PC-3 (cell line): ENCODE measurements around the gene TAPBPL. TPM values are rescaled to one million over a fixed set of nuclear protein-coding genes. Genes with fewer than 3 reads are reported as not detected.

Experiments used
- ATAC-seq: fragments of 200-7000 bp; cut with Tn5 transposase; 2 replicates; pipeline ENCODE4 v1.9.1; 2020; ENCODE audit warnings: mild to moderate bottlenecking, moderate library complexity
- BruUV-seq: library from RNA; stranded (reverse); fragments of 400-500 nt; replicated peaks from 2 replicates; lab custom pipeline; 2021; lab: Mats Ljungman, UMichigan
- CTCF ChIA-PET: fragments of 300-600 bp; sonication (Branson Sonifier 250); formaldehyde crosslinking; loops from one replicate; lab custom pipeline; 2022; ENCODE audit warnings: antibody characterized with exemption; lab: Charles Lee
- POLR2A ChIA-PET: fragments of 300-600 bp; sonication (Branson Sonifier 250); formaldehyde crosslinking; loops from one replicate; lab custom pipeline; 2022; ENCODE audit warnings: antibody characterized with exemption; ENCODE audit not compliant: unreplicated experiment; lab: Charles Lee
- DNase-seq: peaks from one replicate; pipeline ENCODE4 v3.0.0-alpha.2; 2015
- H2AFZ ChIP-seq: fragments of 300-600 bp; sonication (generic); 2 replicates; pipeline ENCODE4 v1.6.0; 2016; ENCODE audit warnings: antibody characterized with exemption, low read length
- H3F3A ChIP-seq: fragments of 300-600 bp; sonication (generic); one replicate; pipeline ENCODE4 v1.6.0; 2017; ENCODE audit warnings: antibody characterized with exemption, low read length, control low read depth, mild to moderate bottlenecking; ENCODE audit not compliant: unreplicated experiment
- H3K27ac ChIP-seq: fragments of 300-600 bp; sonication (generic); 2 replicates; pipeline ENCODE4 v1.5.1; 2016; ENCODE audit warnings: mild to moderate bottlenecking, low read length
- H3K27me3 ChIP-seq: fragments of 300-600 bp; sonication (generic); 2 replicates; pipeline ENCODE4 v1.6.1; 2016; ENCODE audit warnings: low read length, mixed read lengths
- H3K36me3 ChIP-seq: fragments of 300-600 bp; sonication (generic); 2 replicates; pipeline ENCODE4 v1.6.1; 2016; ENCODE audit warnings: low read depth, mixed run types, low read length, mixed read lengths
- H3K4me1 ChIP-seq: fragments of 300-600 bp; sonication (generic); 2 replicates; pipeline ENCODE4 v1.5.1; 2016; ENCODE audit warnings: low read length; ENCODE audit not compliant: insufficient read depth
- H3K4me2 ChIP-seq: fragments of 300-600 bp; sonication (generic); 2 replicates; pipeline ENCODE4 v1.6.0; 2016; ENCODE audit warnings: low read length
- H3K4me3 ChIP-seq: fragments of 300-600 bp; sonication (generic); 2 replicates; pipeline ENCODE4 v1.5.1; 2016; ENCODE audit warnings: mild to moderate bottlenecking, low read length, mixed read lengths
- H3K79me2 ChIP-seq: fragments of 300-600 bp; sonication (generic); 2 replicates; pipeline ENCODE4 v1.6.1; 2017; ENCODE audit warnings: low read length, mixed read lengths
- H3K9ac ChIP-seq: fragments of 300-600 bp; sonication (generic); 2 replicates; pipeline ENCODE4 v1.6.0; 2016; ENCODE audit warnings: mild to moderate bottlenecking, low read length
- H3K9me2 ChIP-seq: fragments of 300-600 bp; sonication (generic); replicated peaks from 2 replicates; pipeline ENCODE4 v1.6.1; 2016; ENCODE audit warnings: mixed run types, low read length, mixed read lengths
- H3K9me3 ChIP-seq: fragments of 300-600 bp; sonication (generic); 2 replicates; pipeline ENCODE4 v1.6.1; 2016; ENCODE audit warnings: low read length, mixed read lengths
- H4K20me1 ChIP-seq: fragments of 300-600 bp; sonication (generic); 2 replicates; pipeline ENCODE4 v1.6.1; 2016; ENCODE audit warnings: low read length, mixed read lengths
- CTCF ChIP-seq: fragments of 300-600 bp; sonication (generic); conservative IDR thresholded peaks from 2 replicates; pipeline ENCODE4 v1.5.1; 2017; ENCODE audit warnings: antibody characterized with exemption, low read depth, mild to moderate bottlenecking, low read length
- EZH2 ChIP-seq: fragments of 300-600 bp; sonication (generic); IDR thresholded peaks from one replicate; pipeline ENCODE4 v1.6.1; 2017; ENCODE audit warnings: antibody characterized with exemption, mild to moderate bottlenecking, low read length; ENCODE audit not compliant: unreplicated experiment
- EZH2phosphoT487 ChIP-seq: fragments of 300-600 bp; sonication (generic); IDR thresholded peaks from 2 replicates; pipeline ENCODE4 v1.6.1; 2018; ENCODE audit warnings: mild to moderate bottlenecking, antibody characterized with exemption, low read length, borderline replicate concordance
- intact Hi-C: fragments of 100-400 bp; cut with micrococcal nuclease; formaldehyde crosslinking; loops from 2 replicates; pipeline ENCODE4 v1.9.0; 2023
- total RNA-seq: library from RNA; depleted of rRNA; stranded (reverse); fragments of >200 nt; gene quantifications from 2 replicates; pipeline ENCODE4 v1.2.3, GENCODE V29; 2014

Gene TAPBPL
- total RNA-seq, 1 experiment from 2014 or later = 0.47 TPM

DNA sequence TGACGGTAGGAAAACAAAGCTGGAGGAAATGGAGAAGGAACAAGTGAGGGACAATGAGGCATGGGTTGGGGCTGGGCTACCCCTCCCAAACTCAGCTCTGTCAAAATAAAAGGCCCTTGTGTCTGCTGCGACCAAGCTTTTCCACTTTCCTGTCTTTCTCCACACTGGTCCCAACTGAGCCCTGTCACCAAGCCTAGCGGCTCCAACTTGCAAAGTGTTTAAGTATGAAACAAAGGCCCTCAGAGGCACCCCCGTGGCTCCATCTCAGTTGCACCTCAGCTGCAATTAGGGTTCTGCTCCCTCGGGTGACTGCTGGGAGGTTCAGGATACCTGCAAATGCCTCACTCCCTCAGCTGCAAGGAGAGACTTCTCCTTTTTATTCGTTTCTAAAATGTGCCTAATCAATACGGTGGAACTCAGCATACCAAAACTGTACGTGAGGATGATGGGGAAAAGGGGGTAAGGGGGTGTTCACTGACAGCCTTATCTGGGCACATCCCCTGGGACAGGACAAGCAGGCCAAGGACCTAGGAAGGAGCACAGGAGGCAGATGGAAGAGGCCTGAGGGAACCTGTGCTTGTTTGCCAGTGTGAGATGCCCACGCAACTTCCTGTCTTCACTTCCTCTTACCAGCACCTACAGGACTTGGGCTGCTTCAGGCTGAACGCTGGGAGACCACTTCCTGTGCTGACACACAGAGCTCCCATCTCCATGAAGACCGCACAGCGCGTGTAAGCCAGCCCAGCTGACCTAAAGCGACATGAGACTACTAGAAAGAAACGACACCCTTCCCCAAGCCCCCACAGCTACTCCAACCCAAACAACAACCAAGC, 9.8 kb downstream of the TAPBPL start:
- ATAC-seq = no peak
- Histone ChIP-seq H3K4me1 (no peaks in the 10 kb centered on the region), H3K9me2 (no peaks in the 10 kb centered on the region), H3K4me3 (no peak overlapping the region), H3K4me2 (no peak overlapping the region), H3K27me3 (no peaks in the 10 kb centered on the region), H3K79me2 (no peaks in the 10 kb centered on the region), H3K9me3 (no peaks in the 10 kb centered on the region), H3K27ac (no peak overlapping the region), H4K20me1 (no peaks in the 10 kb centered on the region), H3K9ac (no peak overlapping the region), H3F3A (no peaks in the 10 kb centered on the region), H2AFZ (no peak overlapping the region), H3K36me3 (peaks cover 4% of the 10 kb centered on the region; the same call in 1 of the 2 replicates)
- POLR2A ChIA-PET = no interaction called here
- intact Hi-C loops = no loop called here
- DNase-seq = no peak
- BruUV-seq = no TSS peak
- TF ChIP-seq EZH2phosphoT487 (no peak), EZH2 (no peak), CTCF (no peak)
- CTCF ChIA-PET = no interaction called here

- no TSS peak for BruUV-seq
- intact Hi-C loops = no loop called here
- no peaks in the 10 kb centered on the region for H3K9me3 ChIP-seq
Measured at GRCh38 chr12:6462234-6462995, 10.6 kb downstream of the TAPBPL start.

More at GRCh38 chr12:6462234-6462995, 10.6 kb downstream of the TAPBPL start:
- POLR2A ChIA-PET = no interaction called here
- no peak overlapping the region for H3K9ac ChIP-seq
- no peaks in the 10 kb centered on the region for H3K4me1 ChIP-seq
- peaks cover 4% of the 10 kb centered on the region; the same call in 1 of the 2 replicates for H3K36me3 ChIP-seq
- ATAC-seq = no peak
- DNase-seq = no peak
- H3K4me2 ChIP-seq = no peak overlapping the region
- H2AFZ ChIP-seq = no peak overlapping the region
- no peaks in the 10 kb centered on the region for H3K27me3 ChIP-seq
- no peak overlapping the region for H3K27ac ChIP-seq
- H3K9me2 ChIP-seq = no peaks in the 10 kb centered on the region
- H3F3A ChIP-seq = no peaks in the 10 kb centered on the region
- CTCF ChIA-PET = no interaction called here
- TF ChIP-seq CTCF (no peak), EZH2 (no peak), EZH2phosphoT487 (no peak)
- no peak overlapping the region for H3K4me3 ChIP-seq
- H3K79me2 ChIP-seq = no peaks in the 10 kb centered on the region
- H4K20me1 ChIP-seq = no peaks in the 10 kb centered on the region
